SK-N-SH (cell line): Measurements from ENCODE around the gene CD6.

Experiments
- CTCF ChIP-seq: fragments of 200-600 bp; sonication (generic); IDR thresholded peaks from 2 replicates; pipeline ENCODE4 v1.6.1; 2017; ENCODE audit warnings: antibody characterized with exemption, mild to moderate bottlenecking, moderate library complexity
- EP300 ChIP-seq, 2 experiments: IDR thresholded peaks; 2 replicates each; pipeline versions ENCODE4 v1.4.0 to v1.6.1; 2012; ENCODE audit warnings: borderline replicate concordance in 1 of 2, low read depth in 1 of 2, low read length in 1 of 2
- EZH2phosphoT487 ChIP-seq: fragments of 200-600 bp; sonication (generic); IDR thresholded peaks from 2 replicates; pipeline ENCODE4 v1.6.1; 2017; ENCODE audit warnings: low read depth, mixed run types, mild to moderate bottlenecking, antibody characterized with exemption, moderate library complexity, borderline replicate concordance
- GABPA ChIP-seq: IDR thresholded peaks from 2 replicates; pipeline ENCODE4 v1.4.0; 2012; ENCODE audit warnings: low read depth, mild to moderate bottlenecking
- GATA2 ChIP-seq: sonication (generic); formaldehyde crosslinking; IDR thresholded peaks from 2 replicates; pipeline ENCODE4 v1.5.0; 2020; ENCODE audit warnings: mild to moderate bottlenecking, missing genetic modification reagents
- MXI1 ChIP-seq: IDR thresholded peaks from 2 replicates; pipeline ENCODE4 v1.6.1; 2012; ENCODE audit warnings: mild to moderate bottlenecking, low read depth, low read length, improper control_type of control experiment
- NRF1 ChIP-seq: IDR thresholded peaks from 2 replicates; pipeline ENCODE4 v1.6.1; 2012; ENCODE audit warnings: low read depth, mild to moderate bottlenecking, low read length
- POLR2AphosphoS5 ChIP-seq: IDR thresholded peaks from 2 replicates; pipeline ENCODE4 v1.6.1; 2012; ENCODE audit warnings: low read depth, low read length
- RFX5 ChIP-seq: IDR thresholded peaks from 2 replicates; pipeline ENCODE4 v1.6.1; 2012; ENCODE audit warnings: mild to moderate bottlenecking, improper control_type of control experiment, low read length
- SIN3A ChIP-seq: IDR thresholded peaks from 2 replicates; pipeline ENCODE4 v1.6.1; 2012; ENCODE audit warnings: low read depth, mild to moderate bottlenecking, low read length, moderate library complexity, borderline replicate concordance
- TCF12 ChIP-seq: IDR thresholded peaks from 2 replicates; pipeline ENCODE4 v1.4.0; 2012
- TEAD4 ChIP-seq: IDR thresholded peaks from 2 replicates; pipeline ENCODE4 v1.4.0; 2012; ENCODE audit warnings: mild to moderate bottlenecking, borderline replicate concordance; ENCODE audit not compliant: insufficient read depth
- USF2 ChIP-seq: fragments of 150-350 bp; IDR thresholded peaks from 2 replicates; pipeline ENCODE4 v1.6.1; 2017; ENCODE audit warnings: antibody characterized with exemption, low read length, low read depth, borderline replicate concordance
- YY1 ChIP-seq: IDR thresholded peaks from 2 replicates; pipeline ENCODE4 v1.4.0; 2012; ENCODE audit warnings: low read depth, mild to moderate bottlenecking

DNA sequence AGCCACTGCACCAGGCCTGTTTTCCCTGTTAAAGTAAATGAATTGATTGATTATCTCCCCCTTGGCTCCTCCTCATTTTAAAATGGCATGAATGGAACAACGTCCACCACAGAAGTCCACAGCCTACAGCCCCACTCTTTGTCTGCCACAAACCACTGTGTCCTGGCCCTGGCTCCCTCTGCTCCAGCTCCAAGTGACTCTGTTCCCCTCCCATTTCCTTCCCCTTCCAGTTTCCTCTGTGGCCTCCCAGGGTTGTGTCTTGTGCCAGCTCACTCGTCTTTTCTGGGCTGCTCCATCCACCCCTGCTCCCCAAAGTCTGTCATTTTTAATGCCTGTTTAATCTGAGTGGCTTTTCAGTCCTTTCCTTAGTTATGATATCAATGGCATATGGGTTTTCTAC, 78.4 kb downstream of the CD6 start:
- no peak for TF ChIP-seq CTCF
- TF ChIP-seq EZH2phosphoT487: no peak
- no peak for TF ChIP-seq USF2
- TF ChIP-seq TCF12: no peak
- no peak for TF ChIP-seq MXI1
- TF ChIP-seq GATA2 (CRISPR knock-in tag): no peak
- no peak for TF ChIP-seq YY1
- TF ChIP-seq SIN3A: no peak
- TF ChIP-seq TEAD4: no peak
- TF ChIP-seq POLR2AphosphoS5: no peak
- TF ChIP-seq NRF1: no peak
- no peak for TF ChIP-seq EP300 (IDR thresholded peaks at IDR 0.05; ENCODE audit: borderline replicate concordance in 1 of 2, low read depth in 1 of 2, low read length in 1 of 2)
- TF ChIP-seq GABPA: no peak
- no peak for TF ChIP-seq RFX5
